GM21576 (cell line): ENCODE data around the gene CAPS.

Source experiments
- ATAC-seq: cut with Tn5 transposase; IDR thresholded peaks from one replicate; pipeline ENCODE4 v1.9.1; 2021; ENCODE audit warnings: mild to moderate bottlenecking, moderate library complexity; ENCODE audit not compliant: unreplicated experiment

Gene CAPS

DNA sequence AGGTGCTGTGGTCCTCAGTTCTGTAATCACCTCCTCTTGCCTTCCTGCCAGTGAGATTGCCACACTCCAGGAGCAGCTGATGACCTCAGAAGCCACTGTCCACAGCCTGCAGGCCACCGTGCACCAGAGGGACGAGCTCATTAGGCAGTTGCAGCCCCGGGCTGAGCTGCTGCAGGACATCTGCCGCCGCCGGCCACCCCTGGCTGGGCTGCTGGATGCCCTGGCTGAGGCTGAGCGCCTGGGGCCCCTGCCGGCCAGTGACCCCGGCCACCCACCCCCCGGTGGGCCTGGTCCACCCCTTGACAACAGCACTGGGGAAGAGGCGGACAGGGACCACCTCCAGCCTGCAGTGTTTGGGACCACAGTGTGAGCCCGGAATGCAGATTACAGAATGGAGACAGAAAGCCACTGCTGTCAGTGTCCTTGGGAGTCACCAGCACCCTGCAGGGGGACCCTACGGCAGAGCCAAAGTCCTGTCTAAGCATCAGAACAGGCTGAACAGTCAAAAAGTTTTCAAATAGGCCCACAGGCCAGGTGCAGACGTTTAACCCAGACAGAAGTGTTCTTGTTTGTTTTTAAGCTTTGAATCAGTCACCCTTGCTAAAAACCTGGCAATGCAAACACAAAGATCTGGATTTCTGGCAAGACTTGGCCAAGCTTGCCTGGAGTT is 5.1 kb upstream of the CAPS start:
- no peak for ATAC-seq

DNA sequence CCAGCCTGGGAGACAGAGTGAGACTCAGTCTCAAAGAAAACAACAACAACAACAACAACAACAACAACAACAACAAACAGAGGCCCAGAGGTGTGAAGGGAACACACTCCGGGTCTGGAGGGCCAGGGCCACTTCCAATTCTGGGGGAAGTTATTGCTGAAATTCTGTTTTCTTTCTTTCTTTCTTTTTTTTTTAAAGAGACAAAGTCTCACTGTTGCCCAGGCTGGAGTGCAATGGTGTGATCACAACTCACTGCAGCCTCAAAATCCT is 3.5 kb upstream of the CAPS start:
- no peak for ATAC-seq

DNA sequence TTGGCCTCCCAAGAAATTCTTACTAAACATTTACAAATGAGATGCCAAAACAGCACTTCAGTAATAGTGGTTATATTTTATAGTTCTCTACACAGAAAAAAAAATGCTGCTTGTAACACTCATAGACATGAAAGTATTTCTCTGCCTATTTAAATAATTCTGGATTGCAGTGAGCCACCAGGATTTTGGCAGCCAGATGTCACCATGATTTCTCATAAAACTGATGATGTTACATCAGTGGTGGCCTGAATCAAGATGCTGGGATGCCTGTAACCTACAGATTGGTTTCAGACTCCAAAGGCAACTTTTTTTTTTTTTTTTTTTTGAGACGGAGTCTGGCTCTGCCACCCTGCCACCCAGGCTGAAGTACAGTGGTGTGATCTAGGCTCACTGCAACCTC is 2.7 kb upstream of the CAPS start:
- no peak for ATAC-seq

DNA sequence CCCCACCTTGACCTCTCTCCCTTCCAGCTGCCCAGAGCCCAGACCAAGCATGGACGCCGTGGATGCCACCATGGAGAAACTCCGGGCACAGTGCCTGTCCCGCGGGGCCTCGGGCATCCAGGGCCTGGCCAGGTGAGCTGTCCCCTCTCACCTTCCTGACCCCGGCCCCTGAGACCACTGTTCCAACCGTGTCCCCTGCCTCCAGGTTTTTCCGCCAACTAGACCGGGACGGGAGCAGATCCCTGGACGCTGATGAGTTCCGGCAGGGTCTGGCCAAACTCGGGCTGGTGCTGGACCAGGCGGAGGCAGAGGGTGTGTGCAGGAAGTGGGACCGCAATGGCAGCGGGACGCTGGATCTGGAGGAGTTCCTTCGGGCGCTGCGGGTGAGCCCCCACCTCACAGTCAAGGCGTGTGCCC is 312 bp downstream of the CAPS start:
- ATAC-seq = no peak

DNA sequence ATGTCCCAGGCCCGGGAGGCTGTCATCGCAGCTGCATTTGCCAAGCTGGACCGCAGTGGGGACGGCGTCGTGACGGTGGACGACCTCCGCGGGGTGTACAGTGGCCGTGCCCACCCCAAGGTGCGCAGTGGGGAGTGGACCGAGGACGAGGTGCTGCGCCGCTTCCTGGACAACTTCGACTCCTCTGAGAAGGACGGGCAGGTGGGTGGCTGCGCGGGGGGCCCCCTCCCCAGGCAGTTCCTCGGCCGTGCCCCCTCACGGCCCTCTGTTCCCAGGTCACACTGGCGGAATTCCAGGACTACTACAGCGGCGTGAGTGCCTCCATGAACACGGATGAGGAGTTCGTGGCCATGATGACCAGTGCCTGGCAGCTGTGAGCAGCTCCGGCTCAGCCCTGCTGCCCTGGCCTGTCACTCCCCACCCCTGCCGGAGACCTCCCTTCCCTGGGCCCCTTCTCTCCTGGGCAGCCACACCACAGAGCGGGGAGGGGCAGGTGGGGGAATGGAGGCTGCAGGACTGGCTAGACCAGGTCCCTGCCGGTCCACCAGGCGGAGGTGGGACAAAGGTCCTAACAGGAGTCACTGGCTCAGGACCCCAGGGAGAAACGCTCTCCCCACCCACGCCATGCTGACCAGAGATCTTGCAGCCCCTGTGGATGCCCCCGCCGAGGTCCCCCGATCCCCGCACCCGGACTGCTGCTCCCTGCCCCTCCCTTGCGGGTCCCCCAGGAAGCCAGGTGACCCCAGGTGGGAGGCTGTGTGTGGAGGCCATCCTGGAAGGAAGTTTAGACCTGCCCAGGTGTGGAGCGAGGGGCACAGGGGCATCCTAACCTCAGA is 1.1 kb downstream of the CAPS start:
- ATAC-seq = no peak

DNA sequence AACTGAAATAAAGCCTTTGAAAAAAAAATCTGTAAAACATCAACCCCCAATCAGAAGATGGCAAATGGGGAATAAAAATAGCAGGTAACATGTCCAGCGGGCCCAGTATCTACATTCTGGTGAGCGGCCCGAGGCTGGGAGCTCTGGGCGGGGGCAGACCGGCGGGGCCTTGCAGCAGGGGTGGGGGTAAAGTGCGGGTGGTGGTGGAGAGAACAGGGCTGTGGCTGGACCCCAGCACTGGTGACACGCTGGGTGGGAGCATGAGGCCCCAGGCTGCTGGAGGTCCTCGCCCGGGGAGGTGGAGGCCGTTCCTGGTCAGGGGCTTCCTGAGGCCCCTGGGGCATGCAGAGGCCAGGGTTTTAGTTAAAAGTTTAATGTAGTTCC is 1.7 kb downstream of the CAPS start:
- no peak for ATAC-seq

DNA sequence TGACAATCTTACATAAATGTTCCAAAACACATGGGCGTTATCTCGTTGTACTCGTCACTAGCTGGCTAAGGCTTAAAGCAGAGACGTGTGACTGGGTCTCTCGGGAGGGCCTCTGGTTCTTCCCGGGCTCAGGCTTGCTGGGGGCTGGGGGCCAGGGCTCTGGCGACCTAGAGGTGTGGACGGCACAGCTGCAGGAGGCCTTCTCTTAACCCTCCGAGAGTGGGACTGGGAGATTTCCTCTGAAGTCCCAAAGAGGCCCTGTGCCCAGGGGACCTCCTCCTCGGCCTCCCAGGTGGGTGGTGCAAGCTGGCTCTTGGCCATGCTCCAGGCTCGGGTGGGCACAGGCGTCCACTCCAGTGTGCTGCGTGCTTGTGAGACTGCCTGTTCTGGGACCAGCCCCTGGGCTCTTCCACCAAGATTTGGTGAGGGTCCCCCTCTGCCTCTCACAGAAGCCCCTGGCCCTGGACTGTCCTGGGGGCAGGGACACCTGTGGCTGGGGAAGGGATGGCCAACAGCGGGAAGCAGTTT is 2.2 kb downstream of the CAPS start:
- ATAC-seq = no peak

DNA sequence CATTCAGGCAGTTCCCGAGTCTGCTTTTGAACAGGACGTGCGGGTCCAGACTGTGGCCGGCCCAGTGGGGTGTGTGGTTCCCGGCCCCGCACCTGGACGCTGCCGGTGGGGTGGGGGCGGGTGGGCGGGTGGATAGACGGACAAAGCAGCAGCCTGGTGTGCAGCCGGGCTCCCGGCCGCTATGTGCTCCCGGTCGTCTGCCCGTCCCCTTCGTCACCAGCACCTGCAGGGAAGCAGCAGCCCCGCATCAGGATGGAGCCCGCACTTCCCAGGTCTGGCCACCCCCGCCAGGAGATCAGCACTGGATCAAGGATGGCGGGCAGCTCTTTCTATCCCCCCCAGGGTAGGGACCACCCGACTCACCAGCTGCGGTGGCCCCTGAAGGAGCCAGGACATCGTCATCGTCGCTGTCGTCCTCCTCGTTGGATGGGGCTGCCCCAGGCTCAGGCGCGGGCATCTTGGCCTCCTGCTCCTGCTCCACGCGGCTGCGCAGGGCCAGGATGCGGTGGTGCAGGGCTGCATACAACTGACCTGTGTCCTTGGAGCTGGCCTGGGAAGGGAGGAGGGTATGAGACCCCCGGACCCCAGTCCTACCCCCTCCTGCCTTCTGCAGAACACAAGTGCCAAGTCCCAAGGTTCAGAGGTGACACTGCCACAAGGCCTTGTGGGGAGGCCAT is 3.5 kb downstream of the CAPS start:
- no peak for ATAC-seq

DNA sequence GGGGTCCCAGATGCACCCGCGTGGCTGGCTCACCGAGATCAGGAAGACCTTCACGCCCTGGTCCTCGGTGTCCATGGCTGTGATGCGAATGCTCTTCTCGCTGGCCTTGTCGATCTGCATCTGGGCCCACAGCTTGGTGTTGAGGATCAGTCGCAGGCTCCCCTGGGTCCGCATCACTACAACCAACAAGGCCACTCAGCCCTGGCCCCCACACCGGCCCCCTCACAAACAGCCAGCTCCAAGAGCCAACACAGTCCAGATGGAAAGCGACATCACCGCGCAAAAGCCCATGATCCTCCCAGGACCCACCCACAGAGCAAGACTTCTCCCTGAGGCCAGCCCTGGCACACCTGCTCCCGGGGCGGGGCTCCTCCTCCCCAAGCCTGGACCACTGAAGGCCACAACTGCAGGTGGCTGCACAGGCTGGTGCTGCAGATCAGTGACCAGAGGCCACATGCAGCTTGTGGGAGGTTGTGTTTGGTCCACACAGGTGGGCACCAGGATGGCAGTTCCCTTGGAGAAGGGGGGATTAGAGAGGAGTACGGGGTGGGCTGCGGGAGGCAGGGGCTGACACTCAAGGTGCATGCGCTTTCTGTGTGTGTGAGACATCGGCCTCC is 4.5 kb downstream of the CAPS start:
- no peak for ATAC-seq

DNA sequence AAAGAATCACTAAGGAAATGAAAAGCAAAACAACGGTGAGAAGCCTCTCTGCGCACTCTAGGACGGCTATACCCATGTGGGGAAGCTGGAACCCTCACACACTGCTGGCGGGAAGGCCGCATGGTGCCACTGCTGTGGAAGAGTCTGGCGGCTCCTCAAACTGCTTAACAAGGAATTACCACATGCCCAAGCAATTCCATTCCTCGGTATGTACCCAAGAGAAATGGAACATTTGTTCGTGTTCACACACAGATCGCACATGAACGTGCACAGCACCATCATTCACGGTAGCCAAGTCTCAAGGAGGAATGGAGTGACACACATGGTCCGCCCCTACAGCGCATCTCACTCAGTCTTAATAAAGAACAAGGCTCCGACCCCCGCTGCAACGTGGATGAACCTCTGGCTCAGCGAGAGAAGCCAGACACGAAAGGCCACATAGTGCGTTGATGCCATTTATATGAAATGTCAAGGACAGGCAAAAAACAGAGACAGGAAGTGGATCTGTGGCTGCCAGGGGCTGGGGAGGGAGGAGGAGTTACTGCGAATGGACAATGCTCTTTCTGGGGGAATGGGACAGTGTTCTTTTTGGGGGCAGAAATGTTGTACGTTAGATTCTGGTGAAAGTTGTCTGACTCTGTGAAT is 7.6 kb downstream of the CAPS start:
- ATAC-seq = no peak

DNA sequence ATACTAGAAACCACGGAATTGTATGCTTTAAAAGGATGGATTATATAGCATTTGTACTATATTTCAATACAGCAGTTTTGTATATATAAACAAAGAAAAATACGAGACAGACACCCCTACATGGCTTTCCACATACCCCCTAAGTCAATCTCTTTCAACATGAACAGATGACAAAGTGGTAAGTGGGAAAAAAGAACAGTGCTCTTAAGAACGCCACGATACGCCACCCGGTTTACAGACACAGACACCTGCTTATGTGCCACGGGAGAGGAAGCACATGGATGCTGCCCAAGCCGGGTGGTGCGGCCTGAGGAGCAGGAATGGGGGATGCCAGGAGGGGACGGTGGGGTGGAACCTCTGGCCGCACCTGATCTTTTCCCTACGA is 8.1 kb downstream of the CAPS start:
- ATAC-seq = no peak

DNA sequence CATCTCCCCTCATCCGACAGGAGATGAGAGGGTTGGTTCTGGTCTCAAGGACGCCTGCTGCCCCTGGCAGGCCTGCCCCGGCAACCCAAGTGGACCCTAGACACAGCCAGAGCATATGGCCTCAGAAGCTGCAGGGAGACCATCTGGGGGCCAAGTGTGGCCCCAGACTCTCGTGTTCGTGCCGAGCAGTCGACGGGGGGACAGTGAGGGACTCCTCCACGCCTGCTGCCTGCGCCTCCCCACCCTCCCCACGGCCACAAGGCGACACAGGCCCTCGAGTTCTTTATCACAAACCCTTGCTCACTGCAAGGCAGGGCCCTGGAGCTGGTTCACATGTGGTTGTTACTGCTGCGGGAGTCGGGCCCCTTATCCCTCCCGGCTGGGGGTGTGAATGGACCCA is 9.3 kb downstream of the CAPS start:
- no peak for ATAC-seq

DNA sequence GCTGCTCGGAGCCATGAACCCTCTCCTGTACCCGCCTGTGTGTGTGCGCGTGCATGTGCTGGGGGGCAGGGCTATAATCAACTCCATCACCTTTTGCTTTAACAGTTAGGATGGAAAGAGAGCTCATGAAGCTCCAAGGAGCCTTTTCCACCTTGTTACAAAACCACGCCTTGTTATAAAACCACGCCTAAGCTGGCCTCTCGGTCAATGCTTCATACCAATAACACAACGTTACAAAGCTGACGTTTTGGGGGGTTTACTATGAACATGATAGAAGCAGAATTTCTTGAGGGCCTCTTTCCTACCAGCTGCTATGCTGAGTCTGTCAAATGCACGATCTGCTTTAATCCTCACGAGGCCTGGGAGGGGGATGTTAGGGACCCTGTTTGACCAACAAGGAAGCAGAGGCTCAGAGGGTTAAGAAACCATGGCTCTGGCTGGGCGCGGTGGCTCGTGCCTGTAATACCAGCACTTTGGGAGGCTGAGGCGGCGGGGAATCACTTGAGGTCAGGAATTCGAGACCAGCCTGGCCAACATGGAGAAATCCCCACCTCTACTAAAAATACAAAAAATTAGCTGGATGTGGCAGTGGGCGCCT is 11.9 kb downstream of the CAPS start:
- no peak for ATAC-seq

DNA sequence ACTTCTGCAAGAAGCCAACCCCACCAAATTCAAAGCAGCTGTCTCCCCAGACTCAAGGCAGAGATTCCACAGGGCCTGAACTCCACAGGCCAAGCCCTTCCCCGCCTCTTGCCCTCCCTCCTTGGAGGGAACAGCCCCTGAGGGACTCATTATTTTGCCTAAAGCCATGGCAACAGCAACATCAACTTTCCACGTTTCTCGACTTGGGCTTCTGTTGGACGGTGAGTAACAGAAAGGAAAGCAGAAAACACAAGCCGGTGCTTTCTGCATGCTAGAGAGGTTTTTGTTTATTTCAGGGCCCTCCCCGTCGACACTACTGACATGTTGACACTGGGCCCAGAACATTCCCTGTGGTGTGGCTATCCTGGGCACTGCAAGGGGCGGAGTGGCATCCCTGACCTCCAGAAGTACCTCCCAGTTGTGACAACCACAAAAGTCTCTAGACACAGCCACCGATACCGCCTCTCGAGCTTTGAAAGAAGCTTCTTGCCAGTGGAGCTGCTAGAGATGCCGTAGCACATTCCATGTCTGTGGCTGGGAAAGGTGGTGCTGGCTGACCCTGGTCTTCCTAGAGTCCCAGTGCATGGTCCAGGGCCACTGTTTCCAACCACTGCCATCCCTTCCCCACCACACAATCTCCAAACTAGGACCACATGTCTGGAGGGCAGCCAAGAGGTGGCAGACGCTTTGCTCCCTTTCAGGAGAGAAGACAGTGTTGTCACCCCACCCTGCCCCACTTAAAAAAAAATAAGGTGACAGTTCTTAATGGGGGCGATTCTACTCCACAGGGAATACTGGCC is 12.8 kb downstream of the CAPS start:
- no peak for ATAC-seq

DNA sequence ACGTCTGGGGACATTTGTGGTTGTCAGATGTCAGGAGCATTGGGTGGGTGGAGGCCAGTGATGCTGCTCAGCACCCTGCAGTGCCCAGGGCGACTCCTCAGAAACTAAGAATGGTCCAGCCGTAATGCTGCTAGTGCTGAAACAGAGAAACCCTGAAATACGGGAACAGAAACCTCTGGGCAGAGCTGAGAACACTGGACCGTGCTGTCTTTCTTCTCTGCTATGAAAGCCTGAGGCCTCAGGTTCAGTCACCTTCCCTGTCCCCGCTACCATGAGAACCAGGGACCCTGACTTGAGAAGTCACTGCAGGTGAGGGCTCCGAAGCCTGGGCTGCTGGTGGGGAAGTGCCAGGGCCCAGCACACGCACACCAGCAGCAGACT is 13.4 kb downstream of the CAPS start:
- peak; percentile 72 for ATAC-seq

DNA sequence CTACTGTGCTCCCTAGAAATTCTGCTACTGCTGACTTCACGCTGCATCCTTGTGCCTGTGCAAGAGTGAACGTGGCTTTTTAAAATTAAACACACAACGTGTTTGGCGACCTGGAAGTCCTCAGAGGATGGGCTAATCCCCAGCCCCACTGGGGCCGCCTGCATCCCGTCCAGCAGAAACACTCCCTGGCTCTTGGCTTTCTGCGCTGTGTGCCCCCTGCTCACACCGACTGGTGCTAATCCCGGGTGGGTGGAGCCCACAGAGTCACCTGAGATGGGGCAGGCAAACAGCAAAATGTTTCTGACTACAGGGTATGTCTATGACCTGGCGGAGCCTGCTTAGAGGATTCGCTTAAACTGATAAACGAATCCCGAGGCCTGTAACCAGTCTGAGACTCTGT is 15.1 kb downstream of the CAPS start:
- ATAC-seq = no peak

DNA sequence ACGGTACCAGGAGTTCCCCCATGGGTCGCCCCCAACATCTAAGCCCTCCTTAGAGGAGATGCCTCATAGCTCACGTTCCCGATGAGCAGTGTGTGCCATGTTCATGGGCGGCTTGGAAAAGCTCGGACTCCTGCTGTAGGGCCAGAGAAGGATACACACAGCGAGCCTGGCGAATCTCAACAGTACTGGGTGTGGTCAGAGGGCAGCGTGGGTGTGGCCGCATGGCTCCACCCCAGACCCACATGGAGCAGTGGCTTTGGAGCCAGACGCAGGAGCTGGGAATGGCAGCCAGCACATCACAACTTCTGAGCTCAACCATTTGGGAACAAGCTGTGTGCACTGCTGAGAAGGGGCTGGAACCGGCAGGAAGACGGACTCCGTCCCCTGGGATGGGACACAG is 15.6 kb downstream of the CAPS start:
- ATAC-seq = no peak

DNA sequence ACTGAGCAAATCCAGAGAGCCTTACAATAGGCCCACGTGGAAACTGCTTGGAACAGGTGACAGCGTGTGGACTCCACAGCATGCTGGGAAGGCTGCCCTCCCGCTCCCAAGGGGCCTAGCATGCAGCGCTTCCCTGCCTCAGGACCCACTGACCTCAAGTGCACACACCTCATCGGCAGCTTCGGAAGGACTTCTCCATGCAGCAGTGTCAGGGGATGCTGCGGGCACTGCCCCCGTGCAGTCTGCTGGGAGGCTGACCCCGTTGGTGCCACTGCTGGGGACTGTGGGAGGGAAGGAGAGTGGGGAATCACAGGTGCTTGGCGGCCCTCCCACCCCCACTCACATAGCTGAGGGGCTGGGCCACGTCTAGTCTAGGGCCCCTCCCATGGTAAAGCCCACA is 17.2 kb downstream of the CAPS start:
- no peak for ATAC-seq

DNA sequence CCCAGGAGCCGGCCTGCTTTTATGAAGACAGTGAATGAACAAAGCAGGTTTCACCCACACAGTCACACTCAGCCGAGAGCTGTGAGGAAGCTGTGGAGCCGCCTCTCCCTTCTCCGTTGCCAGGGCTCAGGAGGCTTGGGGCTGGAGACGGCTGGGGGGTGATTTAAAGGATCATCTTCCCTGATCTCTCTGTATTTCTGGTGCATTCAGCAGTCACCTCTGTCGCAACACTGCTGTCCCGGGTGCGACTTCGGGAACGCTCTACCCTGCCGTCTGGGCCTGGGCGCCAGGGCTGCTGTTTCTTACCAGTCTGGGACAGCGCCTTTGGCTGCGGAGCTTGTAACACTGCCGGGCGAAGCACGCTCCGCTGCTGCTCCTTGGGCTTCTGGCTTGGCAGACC is 18.1 kb downstream of the CAPS start:
- ATAC-seq = no peak

DNA sequence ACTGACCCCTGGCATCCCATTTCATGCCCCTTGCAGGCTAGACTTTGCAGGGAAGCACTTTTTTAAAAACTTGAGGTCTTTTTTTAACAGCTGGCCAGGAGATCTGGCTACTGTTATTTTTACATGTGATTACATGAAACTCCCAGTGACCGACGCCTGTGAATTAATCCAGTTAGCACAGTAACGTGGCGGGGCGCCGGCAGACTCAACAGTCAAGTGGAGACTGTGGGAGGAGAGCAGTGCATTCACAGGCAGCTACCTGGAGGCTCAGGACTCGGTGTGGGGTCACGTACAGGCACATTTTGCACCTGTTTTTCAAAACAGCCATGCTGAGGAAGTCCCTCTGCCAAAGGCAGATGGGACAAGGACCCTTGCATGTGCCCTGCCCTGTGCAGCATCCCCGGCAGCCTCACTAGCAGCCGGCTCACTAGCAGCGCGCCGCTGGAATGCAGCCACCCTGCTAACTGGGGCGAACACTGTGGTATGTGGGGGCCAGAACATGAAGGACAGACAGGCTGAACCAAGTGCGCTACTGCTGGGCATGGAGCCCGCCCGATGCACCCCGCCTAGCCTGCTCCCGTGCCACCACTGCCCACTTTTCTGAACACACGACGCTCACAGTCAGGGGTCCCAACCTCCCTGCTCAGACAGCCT is 18.7 kb downstream of the CAPS start:
- no peak for ATAC-seq
